GM21381 (cell line): ENCODE data around the gene NUB1.

Experiments
- ATAC-seq: cut with Tn5 transposase; IDR thresholded peaks from one replicate; pipeline ENCODE4 v1.9.1; 2021; ENCODE audit warnings: mild to moderate bottlenecking, moderate library complexity; ENCODE audit not compliant: unreplicated experiment

NUB1 gene

GRCh38 chr7:151387161-151388006 lies 45.8 kb downstream of the NUB1 start:
- ATAC-seq, result no peak

DNA sequence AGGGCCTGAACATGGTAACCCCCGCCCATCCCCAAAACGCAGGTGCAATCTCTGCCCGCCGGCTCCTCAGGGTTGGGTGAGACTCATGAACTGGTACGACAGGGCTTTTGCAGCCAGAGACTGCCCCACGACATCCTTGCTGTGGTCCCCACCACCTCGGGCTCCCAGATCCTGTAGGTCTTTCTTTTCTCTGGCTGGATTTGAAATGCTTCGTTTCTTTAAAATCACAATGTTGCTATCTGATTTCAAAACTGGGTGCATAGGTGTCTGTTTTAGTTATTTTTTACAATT lies 46.3 kb downstream of the NUB1 start:
- ATAC-seq, result no peak

- no peak for ATAC-seq
Observed at GRCh38 chr7:151388430-151388829, 46.8 kb downstream of the NUB1 start.

DNA sequence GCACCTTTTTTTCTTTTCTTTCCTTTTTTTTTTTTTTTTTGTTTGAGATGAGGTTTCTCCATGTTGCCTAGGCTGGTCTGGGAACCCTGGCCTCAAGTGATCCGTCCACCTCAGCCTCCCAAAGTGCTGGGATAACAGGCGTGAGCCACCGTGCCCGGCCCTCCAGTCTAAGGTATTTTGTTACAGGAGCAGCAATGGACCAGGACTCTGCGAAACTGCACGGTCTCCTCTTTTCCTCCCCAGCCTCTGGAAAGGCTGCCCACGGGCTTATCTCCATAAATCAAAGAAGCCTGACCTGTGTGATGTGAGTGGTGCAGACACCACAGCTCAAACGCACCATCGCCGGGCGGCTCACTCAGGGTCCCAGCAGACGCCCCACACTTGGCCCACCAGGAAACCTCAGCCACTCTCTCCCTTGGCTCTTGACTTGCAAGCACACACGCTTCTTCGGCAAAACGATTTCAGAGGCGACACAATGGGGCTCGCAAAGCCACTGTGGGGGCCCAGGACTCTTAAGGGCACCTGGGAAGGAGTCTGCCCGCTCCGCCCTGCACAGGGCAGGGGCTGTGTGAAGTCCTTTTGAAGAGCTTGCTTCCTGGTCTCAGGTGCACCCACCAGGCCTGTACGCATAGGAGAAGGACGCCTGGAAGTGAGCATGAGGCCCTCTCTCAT lies 47.6 kb downstream of the NUB1 start:
- ATAC-seq, result no peak

DNA sequence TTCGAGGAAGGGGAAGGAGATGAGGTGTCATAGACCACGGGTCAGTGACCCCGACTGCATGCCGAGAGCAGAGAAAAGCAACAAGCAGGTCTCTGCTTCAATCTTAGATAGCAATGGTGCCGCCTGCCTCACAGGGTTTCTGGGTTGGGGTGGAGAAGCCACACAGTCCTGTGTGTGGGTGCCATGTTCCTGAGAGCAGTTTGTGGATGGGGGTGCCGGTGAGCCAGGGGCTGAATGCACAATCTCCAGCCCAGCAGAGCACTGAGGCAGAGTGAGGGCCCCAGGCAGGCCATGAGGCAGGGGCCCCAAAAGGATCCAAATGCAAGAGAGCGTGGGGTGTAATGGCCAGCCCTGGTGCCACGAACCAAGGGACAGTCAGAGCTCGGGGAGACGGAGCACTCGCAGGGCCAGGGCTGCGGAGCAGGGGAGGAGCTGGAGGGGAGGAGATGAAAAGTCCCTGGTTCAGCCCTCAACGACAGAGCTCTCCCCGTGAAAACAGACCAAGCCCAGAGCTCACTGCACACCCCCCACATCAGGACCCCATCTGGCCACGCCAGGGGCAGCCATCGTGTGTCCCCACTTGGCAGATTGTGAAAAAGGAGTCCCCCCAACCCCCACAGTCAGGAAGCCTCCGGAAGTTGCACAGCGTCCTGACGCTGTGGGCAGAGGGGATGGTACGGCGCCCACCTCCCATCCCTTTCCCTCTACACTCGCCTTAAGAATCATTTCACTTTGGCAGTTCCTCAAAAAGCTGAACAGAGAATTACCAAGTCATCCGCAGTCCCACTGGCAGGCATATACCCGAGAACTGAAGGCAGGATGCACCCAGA lies 48.4 kb downstream of the NUB1 start:
- no peak for ATAC-seq

DNA sequence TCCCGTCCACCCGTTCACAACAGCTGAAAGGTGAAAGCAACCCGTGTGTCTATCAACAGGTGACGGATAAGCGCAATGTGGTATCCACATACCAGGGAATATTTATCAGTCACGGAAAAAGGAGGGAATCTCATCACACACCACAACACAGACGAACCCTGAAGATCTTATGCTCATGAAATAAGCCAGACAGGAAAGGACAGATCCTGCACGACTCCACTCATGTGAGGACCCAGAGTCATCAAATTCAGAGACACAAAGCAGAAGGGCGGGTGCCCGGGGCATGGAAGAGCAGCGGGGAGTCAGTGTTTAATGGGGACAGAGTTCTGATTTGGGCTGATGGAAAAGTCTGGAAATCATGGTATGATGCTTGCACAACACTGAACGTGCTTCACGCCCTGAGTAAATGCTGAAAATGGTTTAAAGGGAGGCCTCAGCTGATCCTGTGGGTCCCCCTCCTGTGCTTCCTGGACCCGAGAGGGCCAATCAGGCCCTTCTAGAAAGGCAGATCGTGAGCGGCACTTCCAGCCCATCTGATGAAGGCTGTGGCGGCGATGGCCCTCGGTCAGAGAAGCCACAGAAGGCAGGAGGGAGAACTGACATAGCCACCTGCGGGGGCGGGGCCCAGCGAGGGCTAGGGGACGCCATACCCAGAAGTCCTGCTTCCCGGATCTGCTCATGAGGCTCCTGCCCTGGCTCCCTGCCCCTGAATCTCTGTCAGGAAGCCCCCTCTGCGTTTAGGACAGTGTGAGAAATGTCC lies 49.2 kb downstream of the NUB1 start:
- ATAC-seq, result no peak

DNA sequence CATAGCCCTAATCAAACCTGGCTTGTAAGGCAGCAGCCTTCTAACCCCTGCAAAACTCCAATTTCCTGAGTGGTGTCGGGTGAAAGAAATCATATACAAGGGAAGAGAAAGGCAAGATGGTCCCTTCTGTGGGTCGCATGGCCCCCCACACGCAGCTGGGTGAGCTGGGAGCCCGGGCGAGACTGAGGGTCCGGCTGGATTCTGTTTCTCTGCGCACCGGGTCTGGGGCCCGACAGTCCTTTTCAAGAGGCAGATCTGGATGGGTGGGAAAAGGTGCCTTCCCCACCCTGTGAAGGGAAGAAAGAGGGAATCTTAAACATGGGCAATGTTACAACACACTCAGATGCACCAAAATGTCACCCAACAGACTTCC lies 49.7 kb downstream of the NUB1 start:
- no peak for ATAC-seq

DNA sequence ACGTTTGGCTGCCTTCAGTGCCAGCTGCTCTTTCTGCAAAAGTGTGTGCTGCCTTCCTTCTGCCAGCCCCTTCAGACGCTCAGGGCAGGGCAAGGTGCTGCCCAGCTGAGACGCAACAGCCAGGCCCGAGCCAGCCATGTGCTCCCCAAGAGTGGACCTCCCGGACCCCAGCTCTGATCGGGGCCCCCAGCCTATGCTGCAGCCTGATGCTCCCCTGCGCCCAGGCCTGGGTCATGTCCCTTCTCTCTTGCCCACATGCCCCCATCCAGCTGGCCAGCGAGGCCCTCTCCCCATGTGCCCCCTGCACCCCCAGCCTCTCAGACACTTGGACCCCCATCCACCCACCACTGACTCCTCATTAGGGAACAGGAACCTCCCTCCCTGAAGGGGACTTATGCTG lies 50.4 kb downstream of the NUB1 start:
- no peak for ATAC-seq

GRCh38 chr7:151392426-151392825 lies 50.8 kb downstream of the NUB1 start:
- no peak for ATAC-seq

GRCh38 chr7:151393031-151393977 lies 51.7 kb downstream of the NUB1 start:
- ATAC-seq, result no peak

DNA sequence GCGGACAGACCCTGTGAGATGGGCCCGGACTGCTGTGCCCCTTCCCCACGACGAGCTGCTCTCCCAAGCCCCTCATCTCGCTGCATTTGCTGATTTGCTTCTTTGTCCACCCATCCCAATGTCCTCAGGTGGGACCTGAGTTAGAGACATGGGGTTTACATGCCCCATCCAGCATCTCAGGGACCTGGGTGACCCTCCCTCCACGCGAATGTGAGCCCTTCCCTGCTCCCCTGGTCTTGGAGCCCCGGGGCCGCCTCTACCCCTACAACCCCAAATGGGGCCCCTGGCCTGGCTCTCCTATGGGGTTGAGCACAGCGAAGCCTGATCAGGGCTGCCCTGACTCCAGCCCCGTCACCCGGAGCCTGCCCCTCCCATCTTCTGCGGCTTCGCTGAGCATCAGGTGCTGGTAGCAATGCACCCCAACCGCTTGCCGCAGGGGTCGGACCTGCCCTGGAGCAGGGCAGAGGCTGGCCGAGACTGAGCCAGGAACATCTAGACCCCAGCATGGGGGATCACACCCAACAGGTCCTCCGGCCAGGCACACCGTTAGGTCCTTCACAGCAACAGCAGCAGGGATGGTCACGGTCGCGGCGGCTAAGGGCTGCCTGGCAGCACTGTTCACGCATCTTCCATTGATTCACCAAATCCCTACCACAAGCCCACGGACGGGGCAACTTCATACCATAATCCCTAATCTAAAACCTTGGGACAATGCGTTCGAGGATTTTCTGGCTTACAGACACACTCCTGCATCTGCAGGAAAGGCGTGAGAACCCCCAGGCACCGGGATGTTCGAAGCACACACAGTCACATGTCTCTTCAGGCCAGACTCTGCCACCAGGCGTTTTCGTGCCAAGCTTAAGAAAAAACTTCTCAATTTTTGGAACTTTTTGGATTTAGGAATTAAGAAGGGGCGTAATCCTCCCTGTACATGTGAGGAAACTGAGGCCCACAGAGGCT lies 52.7 kb downstream of the NUB1 start:
- ATAC-seq, result no peak

DNA sequence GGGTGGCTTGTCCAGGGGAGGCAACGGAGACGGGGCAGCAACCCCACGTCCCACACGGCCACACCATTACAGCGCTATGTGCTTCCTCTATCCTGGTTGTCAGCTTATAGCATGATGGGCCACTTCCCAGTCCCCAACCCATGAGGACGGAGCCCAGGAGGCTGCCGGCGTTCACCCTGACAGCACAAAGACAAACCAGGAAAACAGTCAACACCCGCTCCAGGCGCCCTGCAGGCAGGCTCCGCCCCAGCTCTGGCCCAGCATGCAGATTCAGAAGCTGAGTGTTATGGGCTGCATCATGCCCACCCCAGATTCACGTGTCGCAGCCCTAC lies 53.4 kb downstream of the NUB1 start:
- no peak for ATAC-seq

- no peak for ATAC-seq
Observed at GRCh38 chr7:151396328-151396970, 54.8 kb downstream of the NUB1 start.

DNA sequence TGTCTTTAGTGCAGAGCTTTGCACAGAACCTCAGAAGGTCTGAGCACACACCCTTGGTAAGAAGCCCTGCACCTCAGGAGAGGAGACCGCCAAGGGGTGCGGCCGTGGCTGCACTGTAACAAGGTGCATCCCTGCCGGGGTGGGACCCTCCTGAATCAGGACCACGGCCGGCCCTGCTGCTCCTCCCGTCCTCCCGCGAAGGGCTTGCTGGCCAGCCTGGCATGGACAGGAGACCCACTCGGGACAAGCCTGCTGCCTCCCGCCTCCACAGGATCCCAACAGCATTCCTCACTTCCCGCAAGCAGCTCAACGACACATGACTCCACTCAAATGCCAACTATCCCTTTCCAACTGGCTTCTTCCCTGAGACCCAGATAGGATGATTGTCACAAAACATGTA lies 55.4 kb downstream of the NUB1 start:
- no peak for ATAC-seq

- no peak for ATAC-seq
Observed at GRCh38 chr7:151398446-151399304, 57.1 kb downstream of the NUB1 start.

DNA sequence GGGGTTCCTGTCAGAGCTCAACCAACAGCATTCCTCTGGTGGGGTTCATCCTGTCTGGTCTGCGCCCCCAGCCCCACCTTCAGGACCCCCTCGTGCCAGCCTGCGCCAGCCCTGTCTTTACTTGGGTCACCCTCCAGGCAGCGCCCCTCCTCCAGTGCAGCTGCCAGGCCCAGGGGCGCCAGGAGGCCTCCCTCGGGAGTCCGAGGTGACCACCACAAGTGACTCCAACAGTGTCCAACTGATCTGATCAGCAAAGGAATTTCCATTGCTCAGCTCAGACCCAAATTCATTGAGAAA lies 57.6 kb downstream of the NUB1 start:
- ATAC-seq, result no peak

DNA sequence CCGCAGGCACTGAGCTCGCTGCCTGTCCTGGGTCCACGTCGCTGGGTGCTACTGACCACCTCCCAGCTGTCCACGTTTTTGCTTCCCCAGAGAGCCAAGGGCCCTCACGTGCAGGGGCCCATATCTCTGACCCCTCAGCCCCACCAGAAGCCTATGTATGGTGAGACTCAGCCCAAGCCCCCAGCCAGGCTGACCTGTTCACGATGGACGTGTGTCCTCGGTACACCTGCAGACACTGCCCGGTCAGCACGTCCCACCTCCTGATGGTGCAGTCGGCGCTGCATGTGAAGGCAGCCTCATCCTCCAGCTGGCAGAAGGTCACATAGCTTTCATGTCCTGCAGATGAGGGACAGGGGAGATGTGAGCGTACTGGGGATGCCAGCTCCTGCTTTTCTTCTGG lies 58.3 kb downstream of the NUB1 start:
- no peak for ATAC-seq
